Stimulated activated CD4-positive, alpha-beta T cell treated with anti-CD3 and anti-CD28 coated beads, TNF-alpha, amount 100 ng/mL, for 48 hours (primary cell): ENCODE results near the gene OR5L1.

ENCODE experiments used
- DNase-seq, 3 donors: peaks; one replicate each; pipeline ENCODE4 v3.0.0-alpha.2; 2020; ENCODE audit warnings: low read depth in 3 of 3

OR5L1 gene

GRCh38 chr11:55811067-55811466, at the start of gene OR5L1:
TSS of gene OR5L1 (plus strand) at chr11:55811367. CDS start at chr11:55811467, 100 bp downstream.
- DNase-seq = no peak

GRCh38 chr11:55773138-55773537, 38.0 kb upstream of the OR5L1 start, which contains the start of gene OR5D13:
TSS of gene OR5D13 (plus strand) at chr11:55773438. CDS start at chr11:55773438, 0 bp downstream.
- DNase-seq = no peak

- no peak for DNase-seq
Observed at GRCh38 chr11:55791606-55792005, 19.6 kb upstream of the OR5L1 start.

GRCh38 chr11:55793321-55793720, 17.8 kb upstream of the OR5L1 start:
- no peak for DNase-seq

- no peak for DNase-seq
Observed at GRCh38 chr11:55795256-55795655, 15.9 kb upstream of the OR5L1 start, which contains the start of gene OR5D14. TSS of gene OR5D14 (plus strand) at chr11:55795556. CDS start at chr11:55795556, 0 bp downstream.

- no peak for DNase-seq
Observed at GRCh38 chr11:55806248-55806647, 4.9 kb upstream of the OR5L1 start.

- DNase-seq = no peak
Observed at GRCh38 chr11:55819330-55819729, 8.2 kb downstream of the OR5L1 start, which contains the start of gene OR5D18. TSS of gene OR5D18 (plus strand) at chr11:55819630. CDS start at chr11:55819630, 0 bp downstream.

GRCh38 chr11:55826919-55827318, 15.8 kb downstream of the OR5L1 start, which contains the start of gene OR5L2:
TSS of gene OR5L2 (plus strand) at chr11:55827219. CDS start at chr11:55827219, 0 bp downstream.
- no peak for DNase-seq

- no peak for DNase-seq
Observed at GRCh38 chr11:55838452-55838851, 27.3 kb downstream of the OR5L1 start, which contains the start of gene OR5D16. TSS of gene OR5D16 (plus strand) at chr11:55838752. CDS start at chr11:55838752, 0 bp downstream.

GRCh38 chr11:55847453-55847852, 36.3 kb downstream of the OR5L1 start:
- DNase-seq = no peak

GRCh38 chr11:55849037-55849436, 37.9 kb downstream of the OR5L1 start:
- DNase-seq = no peak

- DNase-seq = no peak
Observed at GRCh38 chr11:55852141-55852540, 41.0 kb downstream of the OR5L1 start.

- DNase-seq = no peak
Observed at GRCh38 chr11:55854704-55855103, 43.5 kb downstream of the OR5L1 start.
